Measurements from ENCODE around the gene DPH5.

DNA sequence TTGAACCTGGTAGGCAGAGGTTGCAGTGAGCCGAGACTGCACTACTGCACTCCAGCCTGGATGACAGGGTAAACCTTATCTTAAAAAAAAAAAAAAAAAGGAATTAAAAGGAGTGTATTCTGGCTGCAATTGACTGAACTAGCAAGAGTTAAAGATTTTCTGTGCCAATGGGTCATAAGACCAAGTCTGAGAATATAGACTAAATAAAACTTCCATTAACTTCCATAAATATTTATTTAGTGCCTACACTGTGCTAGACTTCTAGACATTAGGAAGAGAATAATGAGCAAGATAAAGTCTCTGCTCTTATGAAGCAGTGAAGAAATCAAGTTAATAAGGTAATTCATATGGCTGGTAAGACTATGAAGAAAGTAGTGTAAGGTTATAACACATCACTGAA lies 27.2 kb downstream of the DPH5 start:
- TF ChIP-seq POLR2A (IDR thresholded peaks at IDR 0.05; ENCODE audit: extremely low read depth, insufficient read length) (no peak), MYC (IDR thresholded peaks at IDR 0.05; ENCODE audit: low read depth, low read length) (no peak)
- TF ChIP-seq, protein P1, sequence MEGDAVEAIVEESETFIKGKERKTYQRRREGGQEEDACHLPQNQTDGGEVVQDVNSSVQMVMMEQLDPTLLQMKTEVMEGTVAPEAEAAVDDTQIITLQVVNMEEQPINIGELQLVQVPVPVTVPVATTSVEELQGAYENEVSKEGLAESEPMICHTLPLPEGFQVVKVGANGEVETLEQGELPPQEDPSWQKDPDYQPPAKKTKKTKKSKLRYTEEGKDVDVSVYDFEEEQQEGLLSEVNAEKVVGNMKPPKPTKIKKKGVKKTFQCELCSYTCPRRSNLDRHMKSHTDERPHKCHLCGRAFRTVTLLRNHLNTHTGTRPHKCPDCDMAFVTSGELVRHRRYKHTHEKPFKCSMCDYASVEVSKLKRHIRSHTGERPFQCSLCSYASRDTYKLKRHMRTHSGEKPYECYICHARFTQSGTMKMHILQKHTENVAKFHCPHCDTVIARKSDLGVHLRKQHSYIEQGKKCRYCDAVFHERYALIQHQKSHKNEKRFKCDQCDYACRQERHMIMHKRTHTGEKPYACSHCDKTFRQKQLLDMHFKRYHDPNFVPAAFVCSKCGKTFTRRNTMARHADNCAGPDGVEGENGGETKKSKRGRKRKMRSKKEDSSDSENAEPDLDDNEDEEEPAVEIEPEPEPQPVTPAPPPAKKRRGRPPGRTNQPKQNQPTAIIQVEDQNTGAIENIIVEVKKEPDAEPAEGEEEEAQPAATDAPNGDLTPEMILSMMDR (IDR thresholded peaks at IDR 0.05; ENCODE audit: low read depth, low read length): no peak

Data from NB4 (cell line).